KMS-11 (cell line): ENCODE data around the gene NBEA.

Experiments
- H2AFZ ChIP-seq: fragments of 200-600 bp; sonication (generic); 2 replicates; pipeline ENCODE4 v1.6.1; 2016; ENCODE audit warnings: antibody characterized with exemption, mixed run types, low read depth
- H3K27ac ChIP-seq: fragments of 200-600 bp; sonication (generic); 2 replicates; pipeline ENCODE4 v1.6.1; 2016; ENCODE audit warnings: mild to moderate bottlenecking, mixed run types
- H3K27me3 ChIP-seq: fragments of 200-600 bp; sonication (generic); 2 replicates; pipeline ENCODE4 v1.6.1; 2017; ENCODE audit warnings: mild to moderate bottlenecking, low read depth, mixed run types, moderate library complexity; ENCODE audit not compliant: insufficient read depth
- H3K36me3 ChIP-seq: fragments of 200-600 bp; sonication (generic); 2 replicates; pipeline ENCODE4 v1.6.1; 2017; ENCODE audit warnings: mild to moderate bottlenecking, mixed run types; ENCODE audit not compliant: insufficient read depth
- H3K4me1 ChIP-seq: fragments of 200-600 bp; sonication (generic); 2 replicates; pipeline ENCODE4 v1.6.1; 2016; ENCODE audit warnings: mild to moderate bottlenecking, low read depth, mixed run types; ENCODE audit not compliant: poor library complexity, severe bottlenecking
- H3K4me2 ChIP-seq: fragments of 200-600 bp; sonication (generic); 2 replicates; pipeline ENCODE4 v1.7.0; 2016; ENCODE audit warnings: mild to moderate bottlenecking, mixed run types
- H3K4me3 ChIP-seq: fragments of 200-600 bp; sonication (generic); IDR thresholded peaks from 2 replicates; pipeline ENCODE4 v1.6.1; 2017; ENCODE audit warnings: low read depth, low read length, mixed read lengths; ENCODE audit not compliant: insufficient read depth
- H3K79me2 ChIP-seq: fragments of 200-600 bp; sonication (generic); 2 replicates; pipeline ENCODE4 v1.6.1; 2016; ENCODE audit warnings: low read depth, mixed run types; ENCODE audit not compliant: insufficient read depth
- H3K9ac ChIP-seq: fragments of 200-600 bp; sonication (generic); 2 replicates; pipeline ENCODE4 v1.6.1; 2016; ENCODE audit warnings: mild to moderate bottlenecking, mixed run types
- H4K20me1 ChIP-seq: fragments of 200-600 bp; sonication (generic); 2 replicates; pipeline ENCODE4 v1.6.1; 2016; ENCODE audit warnings: mild to moderate bottlenecking, mixed run types; ENCODE audit not compliant: insufficient read depth
- TF ChIP-seq, protein P1 (sequence below): fragments of 200-600 bp; sonication (generic); conservative IDR thresholded peaks from 2 replicates; pipeline ENCODE4 v1.6.1; 2017; ENCODE audit warnings: low read depth, mild to moderate bottlenecking, antibody characterized with exemption, low read length, moderate library complexity, mixed read lengths

Gene NBEA

DNA sequence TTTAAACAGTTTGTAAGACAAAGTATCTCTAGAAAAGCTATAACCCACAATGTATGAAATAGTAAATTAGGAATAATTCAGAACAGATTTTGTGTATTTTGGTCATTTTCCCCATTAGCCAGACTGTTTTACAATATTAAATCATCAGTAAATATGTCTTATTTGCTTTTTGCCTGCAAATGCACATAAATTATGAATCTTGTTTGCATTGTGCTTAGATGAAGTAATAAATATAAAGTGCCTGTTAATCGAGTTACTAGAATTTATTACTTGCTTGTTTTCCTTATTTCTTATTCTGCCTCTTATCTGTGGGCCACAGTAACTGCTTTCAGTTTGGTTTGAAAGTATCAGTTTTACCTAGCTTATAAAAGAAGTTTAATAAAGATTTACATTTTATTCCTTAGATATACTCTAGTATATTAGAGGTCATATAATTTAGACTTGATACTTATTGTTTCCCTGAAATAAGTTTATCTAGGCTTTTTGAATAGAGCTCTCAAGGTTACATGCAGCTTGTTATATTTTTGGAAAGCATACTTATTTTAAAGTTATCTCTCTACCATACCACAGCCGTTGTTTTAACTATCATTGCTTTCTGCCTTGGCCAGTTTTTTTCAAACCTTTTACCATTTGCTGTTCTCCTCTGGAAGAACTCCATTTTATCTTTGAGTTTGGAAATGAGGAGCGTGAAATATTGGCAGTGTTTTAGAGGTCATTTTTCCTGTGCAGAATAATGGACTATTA, 238.0 kb downstream of the NBEA start:
- Histone ChIP-seq H3K9ac (no peak overlapping the region), H3K4me3 (no peak overlapping the region), H2AFZ (no peak overlapping the region), H3K79me2 (no peaks in the 10 kb centered on the region), H3K4me2 (no peak overlapping the region), H3K4me1 (no peaks in the 10 kb centered on the region), H4K20me1 (no peaks in the 10 kb centered on the region), H3K36me3 (no peaks in the 10 kb centered on the region), H3K27ac (no peak overlapping the region), H3K27me3 (no peaks in the 10 kb centered on the region)
- TF ChIP-seq, protein P1, sequence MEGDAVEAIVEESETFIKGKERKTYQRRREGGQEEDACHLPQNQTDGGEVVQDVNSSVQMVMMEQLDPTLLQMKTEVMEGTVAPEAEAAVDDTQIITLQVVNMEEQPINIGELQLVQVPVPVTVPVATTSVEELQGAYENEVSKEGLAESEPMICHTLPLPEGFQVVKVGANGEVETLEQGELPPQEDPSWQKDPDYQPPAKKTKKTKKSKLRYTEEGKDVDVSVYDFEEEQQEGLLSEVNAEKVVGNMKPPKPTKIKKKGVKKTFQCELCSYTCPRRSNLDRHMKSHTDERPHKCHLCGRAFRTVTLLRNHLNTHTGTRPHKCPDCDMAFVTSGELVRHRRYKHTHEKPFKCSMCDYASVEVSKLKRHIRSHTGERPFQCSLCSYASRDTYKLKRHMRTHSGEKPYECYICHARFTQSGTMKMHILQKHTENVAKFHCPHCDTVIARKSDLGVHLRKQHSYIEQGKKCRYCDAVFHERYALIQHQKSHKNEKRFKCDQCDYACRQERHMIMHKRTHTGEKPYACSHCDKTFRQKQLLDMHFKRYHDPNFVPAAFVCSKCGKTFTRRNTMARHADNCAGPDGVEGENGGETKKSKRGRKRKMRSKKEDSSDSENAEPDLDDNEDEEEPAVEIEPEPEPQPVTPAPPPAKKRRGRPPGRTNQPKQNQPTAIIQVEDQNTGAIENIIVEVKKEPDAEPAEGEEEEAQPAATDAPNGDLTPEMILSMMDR = no peak

DNA sequence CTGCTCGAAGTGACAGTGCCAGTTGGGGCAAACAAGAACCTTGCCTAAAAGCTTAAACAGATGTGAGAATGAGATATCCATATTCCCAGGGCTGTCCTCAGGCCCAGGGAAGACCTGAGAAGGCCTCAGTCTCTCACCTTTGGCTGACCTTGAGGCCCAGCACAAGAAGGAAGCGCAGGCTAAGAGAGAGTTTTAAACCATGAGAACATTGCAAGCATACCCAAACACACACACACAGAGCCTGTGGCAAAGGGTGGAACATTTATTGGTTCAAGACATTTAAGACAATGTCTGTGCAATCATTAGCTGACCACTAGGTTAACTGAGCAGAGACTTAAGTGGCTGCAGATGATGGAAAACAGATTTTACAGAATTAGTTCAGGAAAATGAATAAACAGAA, 248.2 kb downstream of the NBEA start:
- H3K27me3 ChIP-seq = no peaks in the 10 kb centered on the region
- H3K9ac ChIP-seq = no peak overlapping the region
- no peaks in the 10 kb centered on the region for H4K20me1 ChIP-seq
- TF ChIP-seq, protein P1 = no peak
- H3K36me3 ChIP-seq = no peaks in the 10 kb centered on the region
- H3K27ac ChIP-seq = no peak overlapping the region
- no peak overlapping the region for H2AFZ ChIP-seq
- H3K4me1 ChIP-seq = no peaks in the 10 kb centered on the region
- no peak overlapping the region for H3K4me3 ChIP-seq
- H3K79me2 ChIP-seq = no peaks in the 10 kb centered on the region
- H3K4me2 ChIP-seq = no peak overlapping the region

DNA sequence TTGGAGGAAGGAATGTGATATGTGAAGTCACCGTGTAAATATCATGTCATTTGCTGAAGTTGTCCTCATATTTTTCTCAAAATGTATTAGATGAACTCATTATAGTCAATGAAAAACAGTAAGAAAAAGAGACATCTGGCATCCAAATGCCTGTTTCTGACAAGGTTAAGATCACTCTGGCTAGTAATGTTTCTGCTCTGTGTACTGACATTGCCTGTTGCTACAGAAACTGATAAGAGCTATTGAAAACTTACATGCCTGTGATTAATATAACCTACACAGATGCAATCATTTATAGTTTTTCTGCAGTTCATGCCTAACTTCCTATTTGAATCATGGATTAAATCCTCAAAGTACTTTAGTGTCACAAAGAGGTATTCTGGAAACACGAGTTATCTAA, 249.8 kb downstream of the NBEA start:
- no peak overlapping the region for H3K4me3 ChIP-seq
- no peak overlapping the region for H3K27ac ChIP-seq
- no peaks in the 10 kb centered on the region for H3K36me3 ChIP-seq
- H3K4me1 ChIP-seq = no peaks in the 10 kb centered on the region
- H3K4me2 ChIP-seq = no peak overlapping the region
- no peak overlapping the region for H2AFZ ChIP-seq
- H4K20me1 ChIP-seq = no peaks in the 10 kb centered on the region
- H3K27me3 ChIP-seq = no peaks in the 10 kb centered on the region
- no peaks in the 10 kb centered on the region for H3K79me2 ChIP-seq
- TF ChIP-seq, protein P1 = no peak
- H3K9ac ChIP-seq = no peak overlapping the region

DNA sequence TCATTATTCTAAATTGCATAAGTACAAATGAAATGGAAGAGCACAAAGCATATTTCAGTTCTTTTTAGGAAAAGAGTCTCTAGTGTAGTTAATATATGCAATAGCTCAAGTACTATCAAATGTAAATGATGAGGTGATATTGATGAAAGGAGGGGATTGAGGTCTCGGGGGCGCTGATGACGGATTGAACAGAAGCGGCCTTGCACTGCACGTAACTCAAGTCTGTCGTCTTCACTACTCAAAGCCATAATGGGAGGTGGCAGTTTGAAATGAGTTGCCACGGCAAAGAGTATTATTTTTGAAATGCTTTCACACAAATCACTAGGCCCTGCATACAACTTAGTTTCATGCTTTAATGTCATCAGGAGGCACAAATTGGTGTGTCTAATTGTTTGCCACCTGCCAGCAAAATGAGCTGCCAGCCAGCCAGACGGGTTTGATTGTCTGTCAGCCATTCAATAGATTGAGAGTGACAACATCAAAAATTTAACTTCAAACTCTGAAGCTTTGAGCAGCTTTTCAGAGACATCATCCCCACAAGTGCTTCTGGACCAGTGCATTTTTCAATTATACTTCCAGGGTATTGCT, 256.6 kb downstream of the NBEA start:
- TF ChIP-seq, protein P1 = no peak
- no peak overlapping the region for H3K9ac ChIP-seq
- no peaks in the 10 kb centered on the region for H3K27me3 ChIP-seq
- H3K4me2 ChIP-seq = no peak overlapping the region
- no peaks in the 10 kb centered on the region for H4K20me1 ChIP-seq
- H3K4me1 ChIP-seq = no peaks in the 10 kb centered on the region
- H3K27ac ChIP-seq = no peak overlapping the region
- no peak overlapping the region for H3K4me3 ChIP-seq
- H2AFZ ChIP-seq = no peak overlapping the region
- no peaks in the 10 kb centered on the region for H3K36me3 ChIP-seq
- H3K79me2 ChIP-seq = no peaks in the 10 kb centered on the region
